ENCODE data around the gene PTPRM. TPM values are rescaled to one million over a fixed set of nuclear protein-coding genes. Genes with fewer than 3 reads are reported as not detected.

PTPRM gene
- total and polyA plus RNA-seq, 2 of the 8 experiments (the other 6 are each of a cell fraction or from before 2014, with no cell fraction given): 4.1 to 7.0 TPM

DNA sequence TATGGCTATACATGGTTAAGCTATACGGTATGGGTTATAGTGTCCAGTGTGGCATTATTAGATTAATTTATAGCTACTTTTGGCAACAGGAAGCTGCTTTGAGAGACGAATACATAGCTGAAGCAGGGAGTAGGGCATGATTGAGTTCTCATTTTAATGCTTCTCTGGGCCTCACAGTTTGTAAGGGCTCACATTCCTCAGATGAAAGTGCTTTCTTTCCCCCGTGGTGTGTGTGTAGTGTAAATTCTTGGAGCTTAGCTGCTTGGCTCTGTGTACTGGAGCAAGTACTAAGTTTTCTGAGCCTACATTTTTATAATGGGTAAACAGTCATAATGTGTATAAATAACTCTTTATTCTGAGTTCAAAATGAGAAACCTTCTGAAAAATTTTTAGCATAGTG lies 173.7 kb downstream of the PTPRM start:
- Histone ChIP-seq H4K91ac (replicated peaks; ENCODE audit: insufficient read length, low read length) (peak overlapping the region; percentile 3), H3K27ac (ENCODE audit: low read depth, low read length) (no peak overlapping the region), H2BK15ac (ENCODE audit: low read length) (no peak overlapping the region), H3K23ac (ENCODE audit: insufficient read length) (no peak overlapping the region), H2BK20ac (ENCODE audit: low read length) (peak overlapping the region; percentile 13; the same call in 1 of the 2 replicates), H3K4me3 (ENCODE audit: extremely low read depth in 1 of 4, insufficient read depth in 2 of 4, low read depth in 3 of 4, low read length in 4 of 4) (no peak overlapping the region), H2BK5ac (ENCODE audit: low read depth, low read length) (peak overlapping the region; percentile 37; the same call in 1 of the 2 replicates), H3K36me3 (ENCODE audit: control insufficient read depth in 2 of 4, insufficient read depth in 4 of 4, low read length in 3 of 4) (no peaks in the 10 kb centered on the region), H2AFZ (ENCODE audit: low read length) (no peak overlapping the region), H3K18ac (ENCODE audit: extremely low read depth, low read length) (0 out of 2 replicates have a peak overlapping the region, but pooled peaks have one; percentile 63), H4K5ac (ENCODE audit: insufficient read length, low read depth, low read length) (no peak overlapping the region), H2BK120ac (replicated peaks; ENCODE audit: low read depth, low read length) (no peak overlapping the region), H3K79me2 (ENCODE audit: control insufficient read depth in 1 of 2, insufficient read depth in 2 of 2, low read length in 2 of 2) (no peaks in the 10 kb centered on the region), H3K4me2 (ENCODE audit: insufficient read depth in 1 of 2, low read depth in 2 of 2, low read length in 2 of 2) (no peak overlapping the region), H3K56ac (replicated peaks; ENCODE audit: insufficient read length, low read depth, low read length) (no peak overlapping the region), H3K9ac (replicated peaks in 1 of 4; ENCODE audit: extremely low read depth in 1 of 4, low read depth in 3 of 4, low read length in 3 of 4) (no peak overlapping the region), H3K9me3 (ENCODE audit: insufficient read depth in 2 of 2, low read depth in 1 of 2, low read length in 1 of 2) (peaks cover 6% of the 10 kb centered on the region in 2 experiments; a peak in 3 of 4 replicates), H3K4me1 (replicated peaks in 1 of 4; ENCODE audit: control insufficient read depth in 3 of 4, insufficient read depth in 4 of 4, low read length in 3 of 4) (peaks cover 3 to 12% (median 5%) of the 10 kb centered on the region in 4 experiments), H3K14ac (ENCODE audit: insufficient read length) (no peak overlapping the region), H3K4ac (replicated peaks; ENCODE audit: insufficient read length, low read depth, low read length) (no peak overlapping the region), H3K23me2 (ENCODE audit: low read depth, low read length) (no peaks in the 10 kb centered on the region), H3K79me1 (ENCODE audit: low read depth, low read length) (no peaks in the 10 kb centered on the region), H4K20me1 (replicated peaks in 1 of 2; ENCODE audit: control insufficient read depth in 1 of 2, insufficient read depth in 2 of 2, low read length in 2 of 2) (no peaks in the 10 kb centered on the region), H2BK12ac (ENCODE audit: low read depth, low read length) (no peak overlapping the region), H3K27me3 (replicated peaks in 1 of 4; ENCODE audit: control insufficient read depth in 3 of 4, extremely low read depth in 1 of 4, insufficient read depth in 3 of 4, low read length in 3 of 4) (no peaks in the 10 kb centered on the region), H4K8ac (ENCODE audit: extremely low read depth, insufficient read depth, low read length) (no peak overlapping the region), H2AK5ac (ENCODE audit: low read depth, low read length) (no peak overlapping the region)
- POLR2A ChIA-PET (ENCODE audit: partially characterized antibody): no interaction called here
- WGBS, 2 experiments (ENCODE audit: extremely low coverage in 1 of 2, insufficient coverage in 1 of 2, insufficient read length in 1 of 2, insufficient replicate concordance in 2 of 2, low coverage in 1 of 2, low lambda C conversion rate in 2 of 2, missing lambda C conversion rate in 1 of 2): 58% methylated on average over 3 of the region's 3 CpGs; no CpG with 5 or more reads in 1 of the 2 experiments
- CTCF ChIA-PET (ENCODE audit: partially characterized antibody): interaction anchor here (0.9 kb wide), 1 partner anchor 49 kb away, joined by 4 read pairs; no protein-coding TSS in a partner anchor
- no peak for FAIRE-seq
- no peak for DNase-seq (ENCODE audit: low read depth in 1 of 2, low spot score in 2 of 2)
- TF ChIP-seq CTCF (IDR thresholded peaks at IDR 0.05; ENCODE audit: control extremely low read depth in 1 of 3, insufficient read depth in 1 of 3, low read depth in 1 of 3, low read length in 3 of 3): no peak
- TF ChIP-seq, protein P1, sequence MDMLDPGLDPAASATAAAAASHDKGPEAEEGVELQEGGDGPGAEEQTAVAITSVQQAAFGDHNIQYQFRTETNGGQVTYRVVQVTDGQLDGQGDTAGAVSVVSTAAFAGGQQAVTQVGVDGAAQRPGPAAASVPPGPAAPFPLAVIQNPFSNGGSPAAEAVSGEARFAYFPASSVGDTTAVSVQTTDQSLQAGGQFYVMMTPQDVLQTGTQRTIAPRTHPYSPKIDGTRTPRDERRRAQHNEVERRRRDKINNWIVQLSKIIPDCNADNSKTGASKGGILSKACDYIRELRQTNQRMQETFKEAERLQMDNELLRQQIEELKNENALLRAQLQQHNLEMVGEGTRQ (IDR thresholded peaks at IDR 0.05; ENCODE audit: low read length): no peak
- TF ChIP-seq SIX5 (IDR thresholded peaks at IDR 0.05; ENCODE audit: low read depth, low read length): no peak
- no peak for TF ChIP-seq KDM1A (IDR thresholded peaks at IDR 0.05; ENCODE audit: borderline replicate concordance, low read length)
- no peak for TF ChIP-seq BCL11A (IDR thresholded peaks at IDR 0.05; ENCODE audit: low read depth in 2 of 2, low read length in 2 of 2)
- no peak for TF ChIP-seq SIRT6 (IDR thresholded peaks at IDR 0.05; ENCODE audit: low read length)
- no peak for TF ChIP-seq CBX5 (IDR thresholded peaks at IDR 0.05; ENCODE audit: low read depth, low read length)
- TF ChIP-seq CTBP2 (IDR thresholded peaks at IDR 0.05; ENCODE audit: borderline replicate concordance, insufficient read depth, insufficient read length, low read length): no peak
- TF ChIP-seq GABPA (IDR thresholded peaks at IDR 0.05; ENCODE audit: borderline replicate concordance, insufficient read depth, low read length): no peak
- no peak for TF ChIP-seq SP1 (IDR thresholded peaks at IDR 0.05; ENCODE audit: low read depth, low read length)
- TF ChIP-seq BRCA1 (IDR thresholded peaks at IDR 0.05; ENCODE audit: low read depth, low read length): no peak
